ENCODE measurements around the gene ARHGEF28.

DNA sequence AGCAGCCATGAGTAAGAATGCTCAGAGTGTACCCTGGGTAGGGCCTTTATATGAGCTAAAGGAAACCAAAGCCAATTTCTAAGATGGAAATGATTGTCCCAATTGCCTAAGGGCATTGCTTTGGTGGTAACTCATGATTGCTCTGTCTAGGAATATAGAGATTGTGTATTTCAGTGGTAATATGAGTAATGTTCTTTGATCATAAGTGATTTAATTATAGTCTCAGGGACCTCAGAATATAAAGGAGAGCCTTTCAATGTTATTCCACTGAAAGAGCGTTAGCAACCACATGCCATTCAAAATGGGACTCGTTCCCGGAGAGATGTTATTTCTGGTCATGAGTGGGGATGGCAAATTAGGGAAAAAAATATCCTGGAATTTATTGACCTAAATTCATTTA is 340.5 kb downstream of the ARHGEF28 start:
- TF ChIP-seq, protein P1, sequence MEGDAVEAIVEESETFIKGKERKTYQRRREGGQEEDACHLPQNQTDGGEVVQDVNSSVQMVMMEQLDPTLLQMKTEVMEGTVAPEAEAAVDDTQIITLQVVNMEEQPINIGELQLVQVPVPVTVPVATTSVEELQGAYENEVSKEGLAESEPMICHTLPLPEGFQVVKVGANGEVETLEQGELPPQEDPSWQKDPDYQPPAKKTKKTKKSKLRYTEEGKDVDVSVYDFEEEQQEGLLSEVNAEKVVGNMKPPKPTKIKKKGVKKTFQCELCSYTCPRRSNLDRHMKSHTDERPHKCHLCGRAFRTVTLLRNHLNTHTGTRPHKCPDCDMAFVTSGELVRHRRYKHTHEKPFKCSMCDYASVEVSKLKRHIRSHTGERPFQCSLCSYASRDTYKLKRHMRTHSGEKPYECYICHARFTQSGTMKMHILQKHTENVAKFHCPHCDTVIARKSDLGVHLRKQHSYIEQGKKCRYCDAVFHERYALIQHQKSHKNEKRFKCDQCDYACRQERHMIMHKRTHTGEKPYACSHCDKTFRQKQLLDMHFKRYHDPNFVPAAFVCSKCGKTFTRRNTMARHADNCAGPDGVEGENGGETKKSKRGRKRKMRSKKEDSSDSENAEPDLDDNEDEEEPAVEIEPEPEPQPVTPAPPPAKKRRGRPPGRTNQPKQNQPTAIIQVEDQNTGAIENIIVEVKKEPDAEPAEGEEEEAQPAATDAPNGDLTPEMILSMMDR (IDR thresholded peaks at IDR 0.05): no peak
- TF ChIP-seq POLR2AphosphoS5 (IDR thresholded peaks at IDR 0.05) (no peak), EP300 (IDR thresholded peaks at IDR 0.05) (no peak), POLR2A (IDR thresholded peaks at IDR 0.05) (no peak)
